Measurements from ENCODE around the gene ACCSL.

Gene ACCSL

DNA sequence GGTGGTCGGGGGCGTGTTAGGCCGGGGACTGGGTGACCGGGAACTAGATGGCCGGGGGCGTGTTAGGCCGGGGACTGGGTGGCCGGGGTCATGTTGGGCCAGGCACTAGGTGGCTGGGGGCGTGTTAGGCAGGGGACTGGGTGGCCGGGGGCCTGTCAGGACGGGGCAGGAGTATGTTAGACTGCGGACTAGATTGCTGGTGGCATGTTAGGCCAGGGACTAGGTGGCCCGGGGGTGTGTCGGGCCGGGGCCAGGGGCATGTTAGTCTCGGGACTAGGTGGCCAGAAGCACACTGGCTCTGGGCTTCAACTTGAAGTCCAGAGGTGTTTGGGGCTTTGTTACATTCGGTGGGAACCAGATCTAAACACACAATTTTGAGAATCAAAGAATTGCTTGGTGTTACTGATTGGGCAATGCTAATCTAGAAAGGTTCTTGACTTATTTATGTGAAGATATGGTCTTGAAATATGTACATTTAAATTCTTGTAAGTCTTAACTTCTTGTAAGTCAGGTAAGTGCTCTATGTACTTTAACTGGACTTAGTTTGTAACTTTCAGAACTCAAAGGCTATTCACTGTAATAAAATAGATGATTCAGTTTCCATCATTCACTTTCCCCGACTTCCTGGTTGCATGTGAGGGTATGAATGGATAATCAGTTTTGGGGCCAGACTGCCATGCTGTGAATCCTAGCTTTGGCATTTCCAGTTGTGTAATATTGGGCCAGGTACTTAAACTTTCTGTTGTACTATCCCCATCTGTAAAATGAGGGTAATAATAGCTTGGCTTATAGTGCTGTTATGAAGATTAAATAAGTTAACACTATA, 48.8 kb downstream of the ACCSL start:
- DNase-seq (ENCODE audit: low read depth, low spot score): no peak

DNA sequence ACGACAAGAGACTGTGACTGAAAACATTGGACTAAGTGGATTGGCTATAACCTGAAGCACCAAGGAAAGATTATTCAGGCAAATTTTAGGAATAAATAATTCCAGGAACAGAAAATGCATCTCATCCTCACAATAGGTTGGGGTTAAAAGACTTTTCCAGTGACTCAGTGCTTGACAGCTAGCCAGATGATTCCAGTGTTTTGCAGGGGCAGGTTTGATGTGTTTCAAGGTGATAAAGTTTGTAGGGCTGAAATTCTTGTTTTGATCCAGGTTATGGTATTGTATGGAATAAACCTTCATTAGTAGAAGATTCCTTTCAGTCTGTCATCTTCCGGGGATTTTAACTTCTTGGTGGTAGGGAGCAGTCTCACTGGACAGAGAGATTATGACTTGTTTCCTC, 50.0 kb downstream of the ACCSL start:
- DNase-seq (ENCODE audit: low read depth, low spot score): no peak

DNA sequence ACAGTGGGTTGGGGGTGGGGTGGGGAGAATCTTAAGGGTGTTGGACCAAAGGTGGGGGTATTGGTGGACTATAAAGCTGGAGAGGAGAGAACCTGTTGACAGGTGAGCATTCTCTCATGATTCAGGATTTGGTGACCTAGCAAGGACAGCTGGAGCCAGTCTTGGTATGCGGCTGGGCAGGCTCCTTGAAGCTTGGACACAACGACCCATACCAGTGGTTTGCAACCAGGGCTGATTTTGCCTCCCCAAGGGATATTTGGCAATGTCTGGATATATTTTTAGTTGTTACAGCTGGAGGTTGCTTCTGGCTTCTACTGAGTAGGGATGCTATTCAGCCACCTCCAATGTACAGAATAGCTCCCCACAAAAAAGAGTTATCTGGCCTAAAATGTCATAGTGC, 53.3 kb downstream of the ACCSL start:
- DNase-seq (ENCODE audit: low read depth, low spot score): no peak

DNA sequence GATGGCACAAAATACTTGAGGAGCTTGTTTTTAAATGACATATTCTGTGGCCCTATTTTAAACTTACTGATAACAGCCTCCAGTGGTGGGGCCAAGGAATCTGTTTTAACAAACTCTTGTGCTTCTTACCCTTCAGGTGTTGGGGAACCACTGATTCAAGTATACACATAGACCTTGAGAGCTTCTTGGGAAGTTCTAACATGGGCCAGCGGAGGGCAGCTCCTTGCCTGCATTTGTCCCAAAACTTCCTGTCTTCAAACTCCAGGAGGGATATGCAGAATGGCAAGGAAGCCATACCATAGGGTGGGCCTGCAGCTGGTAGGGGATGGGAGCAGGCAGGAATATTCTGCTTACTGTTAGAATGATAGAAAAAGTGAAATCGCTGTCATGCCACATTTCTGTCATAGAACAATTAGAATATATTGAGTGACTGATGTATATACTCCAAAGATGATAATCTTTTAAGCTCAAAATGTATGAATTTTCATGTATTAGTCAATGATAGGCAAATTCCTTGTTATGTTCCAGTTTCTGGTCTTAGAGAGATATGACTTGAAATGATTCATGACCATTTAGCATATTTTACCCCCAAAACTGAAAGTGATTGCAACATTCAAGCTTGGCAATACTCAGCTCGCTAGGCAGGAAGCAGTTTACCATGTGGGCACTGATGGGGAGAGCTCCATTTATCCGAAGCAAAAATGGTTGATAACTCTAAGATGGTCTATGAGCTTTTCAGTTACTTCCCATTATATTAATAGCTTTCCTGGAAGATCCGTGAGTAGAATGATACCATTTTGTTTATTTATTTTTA, 56.9 kb downstream of the ACCSL start:
- DNase-seq (ENCODE audit: low read depth, low spot score): no peak

DNA sequence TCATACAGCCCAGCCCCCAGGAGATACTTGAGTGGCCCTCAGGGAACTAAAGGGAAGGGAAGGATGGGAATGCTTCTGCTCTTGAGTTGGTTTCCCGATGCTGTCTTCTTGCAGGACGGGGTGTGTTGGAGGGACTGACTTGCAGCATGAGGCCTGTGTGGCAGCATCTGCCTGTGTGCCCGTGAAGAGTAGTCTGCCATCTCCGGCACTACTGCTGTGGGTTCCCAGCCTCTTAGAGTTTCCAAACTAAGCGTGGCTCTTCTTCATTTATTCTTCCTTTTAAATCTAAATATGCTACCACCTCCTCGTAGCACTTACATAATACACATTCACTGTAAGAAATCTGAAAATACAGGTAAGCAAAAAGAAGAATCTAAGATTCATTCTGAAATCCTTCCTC, 60.5 kb downstream of the ACCSL start:
- no peak for DNase-seq (ENCODE audit: low read depth, low spot score)
